ENCODE measurements around the gene SKI.
A peak's percentile ranks its signal among the peaks of the same experiment; 100 is the strongest.

Gene SKI

DNA sequence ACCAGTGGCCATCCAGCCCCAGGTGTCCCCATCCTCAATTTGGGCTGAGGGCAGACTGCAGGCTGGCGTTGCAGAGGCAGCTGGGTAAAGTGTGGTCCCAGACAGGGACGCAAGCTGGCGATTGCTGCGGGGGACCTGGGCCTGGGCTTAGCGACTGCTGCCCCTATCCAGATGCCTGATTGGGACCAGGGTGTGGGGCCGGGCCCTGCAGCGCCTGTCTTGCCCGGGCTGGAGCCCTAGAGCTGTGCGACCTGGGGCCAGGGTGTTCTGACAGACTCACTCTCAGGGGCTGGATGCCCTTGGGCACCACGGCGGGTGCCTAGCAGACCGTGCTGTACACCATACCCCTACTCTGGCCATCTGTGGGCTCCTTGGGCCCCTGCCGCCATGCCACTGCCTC is 17.3 kb upstream of the SKI start:
- no peak for DNase-seq

- DNase-seq: no peak
Measured at GRCh38 chr1:2212274-2212531, 15.9 kb upstream of the SKI start.

- peak; percentile 73 for DNase-seq
Measured at GRCh38 chr1:2212532-2213491, 15.3 kb upstream of the SKI start.

GRCh38 chr1:2213576-2214505 is 14.3 kb upstream of the SKI start:
- no peak for DNase-seq

GRCh38 chr1:2214541-2215241 is 13.4 kb upstream of the SKI start:
- no peak for DNase-seq

DNA sequence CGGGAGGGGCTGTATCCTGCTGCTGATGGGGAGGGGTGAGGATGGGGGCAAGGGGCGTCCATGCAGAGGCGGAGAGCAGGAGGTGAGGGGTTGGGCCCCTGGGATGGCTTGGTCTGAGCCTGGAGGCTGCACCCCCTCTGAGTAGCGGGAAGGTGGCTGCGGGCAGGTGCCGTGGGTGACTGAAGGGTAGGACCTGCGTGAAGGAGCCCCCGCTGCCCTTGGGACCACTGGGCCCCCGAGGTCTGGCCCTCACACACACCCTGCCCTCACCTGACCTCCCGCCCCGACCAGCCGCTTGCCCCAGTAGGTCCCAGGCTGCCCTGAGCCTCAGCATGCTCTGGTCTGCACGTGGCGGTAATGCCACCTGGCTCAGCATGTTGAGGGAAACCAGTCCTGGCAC is 12.8 kb upstream of the SKI start:
- DNase-seq: no peak

- DNase-seq: no peak
Measured at GRCh38 chr1:2215909-2216766, 12.0 kb upstream of the SKI start.

DNA sequence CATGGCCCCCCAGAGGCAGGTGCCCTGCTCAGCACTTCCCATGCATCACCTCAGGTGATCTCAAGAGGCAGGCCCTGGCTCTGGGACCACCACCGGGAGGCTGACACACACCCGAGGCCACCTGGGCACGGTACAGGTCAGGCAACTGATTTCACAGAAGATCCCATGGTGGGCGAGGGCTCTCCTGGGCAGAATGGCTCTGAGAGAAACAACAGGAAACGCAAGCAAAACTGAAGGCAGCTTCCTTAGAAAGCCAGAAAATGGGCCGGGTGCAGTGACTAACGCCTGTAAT is 11.4 kb upstream of the SKI start:
- DNase-seq: no peak

GRCh38 chr1:2221271-2221670 is 6.8 kb upstream of the SKI start:
- DNase-seq: no peak

DNA sequence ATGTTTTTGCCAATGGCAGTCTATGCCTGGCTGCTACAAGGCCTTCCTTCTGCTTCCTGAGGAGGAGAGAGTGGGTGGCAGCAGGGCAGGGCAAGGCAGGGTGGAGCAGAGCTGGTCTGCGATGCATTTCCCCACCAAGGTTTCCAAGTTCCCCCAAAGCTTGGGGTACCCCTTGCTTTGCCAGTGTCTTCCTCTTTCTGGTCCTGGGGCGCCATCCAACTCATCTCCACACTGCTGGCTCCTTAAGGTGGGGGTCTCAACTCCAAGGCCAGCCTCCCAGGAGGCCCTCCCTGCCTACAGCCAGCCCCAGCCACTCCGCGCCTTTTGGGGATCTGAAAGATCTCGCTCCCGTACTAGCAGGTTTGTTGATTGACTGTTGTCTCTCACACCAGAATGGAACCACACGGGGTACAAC is 3.9 kb upstream of the SKI start:
- no peak for DNase-seq

DNA sequence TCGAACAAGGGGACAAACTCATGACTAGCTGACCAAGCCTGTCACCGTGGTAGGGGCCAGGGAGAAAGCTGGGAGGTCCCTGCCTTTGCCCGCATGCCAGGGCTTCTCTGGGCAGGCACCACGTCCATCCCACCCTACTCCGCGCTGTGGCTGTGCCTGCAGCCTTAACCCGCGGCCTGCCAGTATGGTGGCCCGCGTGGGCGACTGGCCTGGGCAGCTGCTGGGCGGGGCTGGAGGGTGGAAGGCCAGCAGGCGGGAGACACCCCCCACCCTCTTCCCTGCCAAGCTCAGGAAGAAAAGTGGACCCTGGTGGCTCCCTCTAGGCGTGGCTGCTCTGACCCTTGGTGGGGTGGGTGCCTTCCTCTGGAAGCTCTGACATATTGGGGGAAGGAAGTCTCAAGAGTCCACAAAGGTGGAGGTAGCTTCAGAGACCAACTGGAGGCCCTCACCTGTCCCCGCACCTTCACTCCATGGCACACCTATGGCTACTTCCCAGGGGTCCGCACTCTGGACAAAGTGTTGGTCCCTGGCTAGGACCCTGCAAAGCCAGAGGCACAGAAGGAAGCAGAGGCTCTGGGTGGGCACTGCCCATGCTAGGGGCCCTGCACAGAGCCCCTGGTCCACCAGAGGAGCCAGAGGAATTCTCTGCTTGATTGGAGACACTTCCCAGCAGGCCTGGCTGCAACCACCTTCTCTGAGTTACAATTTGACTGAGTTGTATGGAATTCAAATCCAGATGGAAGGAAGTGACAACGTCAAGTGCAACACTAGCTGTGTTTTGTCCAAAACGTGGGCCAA is 3.3 kb upstream of the SKI start:
- no peak for DNase-seq

GRCh38 chr1:2226525-2227345 is 1.4 kb upstream of the SKI start:
- DNase-seq: no peak

- peak; percentile 94 for DNase-seq
Measured at GRCh38 chr1:2227346-2228156, 568 bp upstream of the SKI start.

DNA sequence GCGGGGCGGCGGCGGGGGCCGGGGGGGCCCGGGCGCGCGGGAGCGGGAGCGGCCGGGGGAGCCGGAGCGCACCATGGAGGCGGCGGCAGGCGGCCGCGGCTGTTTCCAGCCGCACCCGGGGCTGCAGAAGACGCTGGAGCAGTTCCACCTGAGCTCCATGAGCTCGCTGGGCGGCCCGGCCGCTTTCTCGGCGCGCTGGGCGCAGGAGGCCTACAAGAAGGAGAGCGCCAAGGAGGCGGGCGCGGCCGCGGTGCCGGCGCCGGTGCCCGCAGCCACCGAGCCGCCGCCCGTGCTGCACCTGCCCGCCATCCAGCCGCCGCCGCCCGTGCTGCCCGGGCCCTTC is 546 bp downstream of the SKI start:
- no peak for DNase-seq

GRCh38 chr1:2229037-2229864 is 1.1 kb downstream of the SKI start:
- DNase-seq: peak; percentile 57

GRCh38 chr1:2229911-2230731 is 2.0 kb downstream of the SKI start:
- no peak for DNase-seq

- DNase-seq: peak; percentile 59
Measured at GRCh38 chr1:2230781-2231531, 2.8 kb downstream of the SKI start.
